GM15510 (cell line): ENCODE data around the gene RGS2.

Experiments used
- POLR2A ChIP-seq: IDR thresholded peaks from 3 replicates; pipeline ENCODE4 v1.6.1; 2011; ENCODE audit warnings: borderline replicate concordance; ENCODE audit not compliant: insufficient read length; ENCODE audit errors: extremely low read depth

The RGS2 gene

DNA sequence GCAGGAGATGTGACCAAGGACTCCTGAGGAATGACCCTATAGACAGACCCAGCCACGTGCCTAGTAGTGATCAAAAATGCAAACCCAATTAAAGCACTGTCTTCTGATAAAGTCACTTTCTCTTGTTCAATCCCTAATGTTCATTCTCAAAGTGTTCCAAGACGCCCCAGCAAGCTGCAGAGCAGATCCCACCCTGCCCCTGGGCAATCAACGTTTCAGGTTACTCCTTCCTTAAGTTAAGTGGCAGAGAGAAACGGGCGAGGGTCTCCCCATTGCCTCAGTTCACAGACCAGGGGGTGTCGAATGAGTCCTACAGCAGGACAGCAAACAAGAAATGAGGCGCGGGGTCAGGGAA lies 699 bp upstream of the RGS2 start:
- TF ChIP-seq POLR2A, result no peak

DNA sequence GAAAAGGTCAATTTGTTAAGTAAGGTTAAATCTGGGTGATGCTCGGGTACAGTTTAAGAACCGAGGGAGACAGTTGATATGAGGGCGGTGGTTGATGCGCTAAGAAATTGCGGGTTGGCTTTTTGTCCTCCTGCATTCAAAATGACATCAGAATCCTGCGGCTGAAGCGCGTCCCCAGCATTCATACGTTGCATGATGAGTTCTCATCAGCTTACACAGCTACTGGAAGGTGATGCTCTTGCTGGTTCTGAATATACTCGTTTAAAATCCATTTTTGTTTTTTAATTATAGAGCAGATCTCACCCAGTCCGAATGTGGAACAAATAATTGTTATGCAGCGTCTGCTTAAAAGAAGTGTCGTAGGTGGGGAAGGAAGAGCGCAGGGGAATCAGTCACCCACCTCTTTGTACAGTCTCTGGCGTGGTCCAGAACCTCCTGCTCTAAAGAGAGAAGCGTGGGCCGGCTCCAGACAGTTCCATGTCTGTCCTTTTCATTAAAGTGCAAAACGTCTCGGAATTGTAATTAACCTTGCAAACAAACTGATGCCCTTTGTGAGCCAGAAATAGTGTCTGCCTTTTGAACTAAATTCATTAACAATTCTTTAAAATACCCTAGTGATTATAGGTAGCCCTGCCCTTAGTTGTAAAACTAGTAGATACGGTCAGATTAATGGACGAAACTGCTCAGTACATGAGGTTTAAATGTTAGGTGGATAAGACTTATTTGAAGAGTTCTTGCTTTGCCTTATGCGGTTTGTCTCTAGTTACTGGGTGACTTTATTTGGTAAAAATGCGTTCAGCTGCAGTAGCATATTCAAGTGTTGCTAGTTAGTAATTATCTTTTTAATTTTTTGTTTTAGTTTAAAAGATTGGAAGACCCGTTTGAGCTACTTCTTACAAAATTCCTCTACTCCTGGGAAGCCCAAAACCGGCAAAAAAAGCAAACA lies 741 bp downstream of the RGS2 start:
- no peak for TF ChIP-seq POLR2A

- no peak for TF ChIP-seq POLR2A
Observed at GRCh38 chr1:192810253-192810880, 1.5 kb downstream of the RGS2 start.

DNA sequence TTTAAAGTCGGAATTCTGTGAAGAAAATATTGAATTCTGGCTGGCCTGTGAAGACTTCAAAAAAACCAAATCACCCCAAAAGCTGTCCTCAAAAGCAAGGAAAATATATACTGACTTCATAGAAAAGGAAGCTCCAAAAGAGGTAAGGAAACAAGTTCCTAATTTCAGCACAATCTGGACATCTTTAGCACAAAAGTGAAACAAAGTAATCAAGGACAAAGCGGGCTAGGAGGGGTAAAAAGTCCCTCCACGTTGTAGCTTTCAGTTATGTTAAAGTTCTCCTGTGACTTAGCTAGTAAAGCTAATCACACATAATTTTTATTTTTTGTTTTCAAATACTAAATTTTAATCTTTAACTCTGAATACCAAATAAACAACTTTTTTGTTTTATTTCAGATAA lies 2.2 kb downstream of the RGS2 start:
- TF ChIP-seq POLR2A, result no peak

DNA sequence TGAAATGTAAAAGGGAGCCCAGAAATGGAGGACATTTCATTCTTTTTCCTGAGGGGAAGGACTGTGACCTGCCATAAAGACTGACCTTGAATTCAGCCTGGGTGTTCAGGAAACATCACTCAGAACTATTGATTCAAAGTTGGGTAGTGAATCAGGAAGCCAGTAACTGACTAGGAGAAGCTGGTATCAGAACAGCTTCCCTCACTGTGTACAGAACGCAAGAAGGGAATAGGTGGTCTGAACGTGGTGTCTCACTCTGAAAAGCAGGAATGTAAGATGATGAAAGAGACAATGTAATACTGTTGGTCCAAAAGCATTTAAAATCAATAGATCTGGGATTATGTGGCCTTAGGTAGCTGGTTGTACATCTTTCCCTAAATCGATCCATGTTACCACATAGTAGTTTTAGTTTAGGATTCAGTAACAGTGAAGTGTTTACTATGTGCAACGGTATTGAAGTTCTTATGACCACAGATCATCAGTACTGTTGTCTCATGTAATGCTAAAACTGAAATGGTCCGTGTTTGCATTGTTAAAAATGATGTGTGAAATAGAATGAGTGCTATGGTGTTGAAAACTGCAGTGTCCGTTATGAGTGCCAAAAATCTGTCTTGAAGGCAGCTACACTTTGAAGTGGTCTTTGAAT lies 2.9 kb downstream of the RGS2 start:
- TF ChIP-seq POLR2A, result no peak

GRCh38 chr1:192812420-192813209 lies 3.8 kb downstream of the RGS2 start:
- TF ChIP-seq POLR2A, result no peak

DNA sequence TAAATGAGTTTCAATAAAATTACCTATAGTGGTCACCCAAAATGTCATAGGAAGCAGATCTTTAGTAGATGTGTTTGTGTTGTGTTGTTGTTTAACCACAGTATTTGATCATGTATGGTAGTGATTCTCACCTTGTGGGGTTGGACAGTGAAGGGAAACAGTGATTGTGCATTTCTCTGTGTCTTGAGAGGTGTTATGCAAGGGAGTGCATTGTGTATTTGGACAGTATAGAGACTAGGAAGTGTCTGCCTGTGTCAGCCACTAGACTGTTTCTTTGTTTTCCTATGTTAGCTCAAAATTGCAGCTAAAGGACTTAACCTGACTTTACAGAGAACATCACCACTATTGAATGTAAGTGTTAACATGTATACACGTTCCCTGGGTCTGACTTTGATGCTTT lies 6.0 kb downstream of the RGS2 start:
- no peak for TF ChIP-seq POLR2A

DNA sequence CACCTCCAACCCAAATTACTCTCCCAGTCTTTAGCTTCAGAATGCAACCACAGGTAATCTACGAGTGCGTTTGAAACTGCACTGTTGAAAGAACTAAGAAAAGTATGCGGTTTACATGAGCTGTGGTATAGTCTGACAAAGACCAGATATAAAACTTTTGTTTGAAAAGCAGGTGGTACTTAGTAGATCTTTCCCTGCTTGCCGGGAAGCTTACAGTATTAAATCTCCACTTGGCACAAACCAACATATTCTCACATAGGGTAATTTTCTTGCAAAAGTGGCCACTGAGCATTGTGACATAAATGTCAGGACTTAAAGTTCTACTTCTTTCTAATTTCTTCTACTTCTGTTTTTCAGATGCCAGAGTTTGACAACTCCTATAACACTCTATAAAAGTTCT lies 8.4 kb downstream of the RGS2 start:
- no peak for TF ChIP-seq POLR2A

DNA sequence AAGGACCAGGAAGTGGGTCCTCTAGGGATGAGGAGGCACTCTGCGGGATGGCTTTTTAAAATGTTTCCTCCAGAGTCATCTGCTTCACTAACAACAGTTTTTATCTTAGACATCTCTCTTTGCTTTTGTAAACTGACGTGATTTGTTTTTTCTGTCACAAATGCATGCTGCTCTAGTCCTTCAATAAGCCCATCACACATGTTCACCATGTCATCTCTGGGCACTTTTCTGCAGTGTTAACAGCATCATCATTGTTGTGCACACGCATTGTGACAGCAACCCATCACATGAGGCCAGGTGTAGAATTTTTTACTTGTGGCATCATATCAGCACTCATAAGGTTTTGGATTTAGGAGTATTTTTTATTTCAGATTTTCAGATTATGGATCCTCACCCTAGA lies 12.5 kb downstream of the RGS2 start:
- TF ChIP-seq POLR2A, result no peak

DNA sequence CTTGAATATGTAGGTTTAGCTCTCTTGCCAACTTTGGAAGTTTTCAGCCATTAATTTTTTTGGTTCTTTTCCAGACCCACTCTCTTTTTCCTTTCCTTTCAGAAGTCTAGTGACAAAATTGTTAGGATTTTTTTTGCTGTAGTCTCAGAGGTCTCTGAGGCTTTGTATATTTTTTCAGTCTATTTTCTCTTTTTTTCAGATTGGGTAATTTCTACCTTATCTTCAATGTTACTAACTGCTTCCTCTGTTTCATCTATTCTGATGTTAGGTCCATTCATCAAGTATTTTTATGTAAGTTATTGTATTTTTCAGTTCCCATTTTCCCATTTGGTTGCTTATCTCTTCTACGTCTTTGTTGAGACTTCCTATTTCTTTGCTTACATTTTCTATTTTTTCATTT lies 15.7 kb downstream of the RGS2 start:
- no peak for TF ChIP-seq POLR2A

DNA sequence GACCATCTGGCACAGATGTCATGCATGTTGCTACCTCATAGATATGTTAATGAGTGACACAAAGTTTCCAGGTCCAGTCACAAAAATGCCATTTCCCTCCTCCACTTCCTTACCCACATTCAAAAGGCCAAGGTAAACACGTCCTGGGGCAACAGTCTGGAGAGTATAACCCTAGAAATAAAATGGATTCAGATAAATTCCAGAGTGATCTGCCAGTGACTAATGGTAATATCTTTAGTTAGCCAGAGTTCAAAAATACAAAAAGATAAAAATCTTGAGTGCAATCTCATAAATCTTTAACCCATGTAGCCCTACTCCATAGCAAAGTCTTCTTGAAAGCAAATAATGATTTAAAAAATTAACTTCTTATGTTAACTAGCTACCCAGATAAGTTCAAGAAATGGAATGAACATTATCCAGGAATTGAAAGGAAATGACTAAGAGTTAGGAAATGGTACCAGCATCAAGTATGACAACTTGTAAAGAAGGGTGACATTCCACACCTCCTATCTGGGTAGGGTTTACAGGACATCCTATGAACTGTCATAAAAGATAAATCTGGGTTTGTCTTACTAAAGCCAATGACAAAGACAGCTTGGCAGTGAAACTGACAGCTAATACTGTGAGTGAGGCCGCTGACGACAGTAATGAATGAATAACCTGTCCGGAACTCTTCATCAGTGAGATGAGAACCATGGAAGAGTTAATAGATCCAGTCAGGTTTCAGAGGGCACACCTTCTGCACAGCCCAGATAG lies 18.1 kb downstream of the RGS2 start:
- no peak for TF ChIP-seq POLR2A

GRCh38 chr1:192830595-192831246 lies 21.9 kb downstream of the RGS2 start:
- TF ChIP-seq POLR2A, result no peak

DNA sequence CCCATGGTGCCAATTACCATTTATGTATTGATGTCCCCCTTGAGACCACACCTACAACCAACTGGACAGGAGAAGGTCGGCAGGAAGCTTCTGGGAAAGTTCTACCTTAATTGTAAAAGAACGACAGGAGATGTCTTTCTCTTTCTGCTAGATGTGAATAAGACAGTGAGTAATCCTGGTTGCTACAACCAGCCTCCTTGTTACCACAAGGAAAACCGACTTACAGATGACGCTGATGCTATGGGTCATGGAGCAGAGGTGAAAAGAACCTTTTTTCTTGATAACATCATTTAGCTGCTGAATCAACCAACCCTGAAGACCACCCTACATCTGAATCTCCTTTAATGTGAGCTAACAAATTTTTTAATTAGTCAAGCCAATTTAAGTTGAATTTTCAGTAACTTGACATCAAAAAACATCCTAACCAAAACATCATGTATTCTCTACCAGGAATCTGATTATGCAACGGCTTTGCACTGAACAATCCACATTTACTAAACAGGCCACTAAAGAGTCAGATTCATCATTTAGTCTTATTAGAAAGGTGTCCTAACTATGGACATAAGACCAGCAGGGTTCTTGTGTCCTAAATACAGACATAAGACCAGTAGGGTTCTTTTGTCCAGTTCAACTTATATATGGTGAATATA lies 23.0 kb downstream of the RGS2 start:
- no peak for TF ChIP-seq POLR2A

DNA sequence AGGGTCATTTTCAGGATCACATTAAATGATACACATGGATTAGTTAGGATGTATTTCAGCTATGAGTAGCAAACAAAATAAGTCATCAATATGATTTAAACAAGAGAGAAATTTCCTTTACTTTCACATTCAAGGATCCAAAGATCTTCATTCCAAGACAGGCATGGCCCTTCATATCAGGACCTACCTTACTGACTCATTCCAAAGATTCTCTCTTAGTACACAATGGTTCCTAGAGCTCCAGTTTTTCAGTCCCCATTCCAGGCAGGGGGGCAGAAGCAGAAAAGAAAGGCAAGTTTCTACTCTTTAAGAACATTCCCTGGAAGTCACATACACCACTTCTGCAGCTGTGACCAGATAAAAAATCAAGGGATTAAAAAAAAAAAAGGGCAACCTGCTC lies 23.7 kb downstream of the RGS2 start:
- TF ChIP-seq POLR2A, result no peak

GRCh38 chr1:192835116-192835515 lies 26.3 kb downstream of the RGS2 start:
- TF ChIP-seq POLR2A, result no peak
